Activated T-cell treated with anti-CD3 and anti-CD28 coated beads, Interleukin-2, amount 50 U/mL, for 48 hours (primary cell): ENCODE measurements around the gene COL4A2.
"Not testable (repeated sequence)": the region's sequence is repeated elsewhere in the genome, so short reads cannot be mapped to it uniquely, and the experiment has no call there.

Source experiments
- DNase-seq, 2 experiments: peaks; one replicate each; pipeline ENCODE4 v3.0.0-alpha.2; 2020

The COL4A2 gene

GRCh38 chr13:110444226-110444653 lies 137.2 kb downstream of the COL4A2 start:
- no peak for DNase-seq

DNA sequence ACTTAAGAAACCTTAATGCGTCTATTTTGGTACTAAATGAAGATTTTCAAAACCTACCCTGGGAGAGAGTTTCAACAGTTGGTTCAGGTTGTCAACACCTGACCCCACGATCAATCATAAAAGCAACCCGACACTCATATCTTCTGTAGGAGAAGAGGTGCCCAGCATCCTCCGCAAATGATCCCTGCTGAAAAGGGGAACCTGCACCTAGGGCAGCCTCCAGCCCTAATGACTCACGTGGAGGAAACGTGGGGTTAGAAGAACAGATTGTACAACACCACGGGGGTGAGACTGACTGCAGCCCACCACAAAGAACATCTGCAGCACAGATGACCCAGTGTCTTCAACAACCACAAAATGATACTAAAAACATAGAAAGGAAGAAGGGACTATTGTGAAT lies 138.1 kb downstream of the COL4A2 start:
- DNase-seq: no peak

- DNase-seq: no peak
Measured at GRCh38 chr13:110445722-110446574, 138.9 kb downstream of the COL4A2 start.

DNA sequence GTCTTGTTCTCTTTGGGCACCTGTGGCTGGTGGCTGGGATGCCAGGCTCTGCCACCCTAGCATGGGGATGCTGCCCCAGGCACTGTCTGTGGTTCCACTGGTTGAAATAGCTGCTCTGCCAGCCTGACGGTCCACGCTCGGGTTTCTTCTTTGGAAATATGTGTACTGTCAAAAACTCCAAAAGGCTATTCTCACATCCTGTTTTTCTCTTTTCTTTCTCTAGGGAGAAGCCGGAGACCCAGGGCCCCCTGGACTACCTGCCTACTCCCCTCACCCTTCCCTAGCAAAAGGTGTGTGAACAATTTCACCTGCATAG lies 139.4 kb downstream of the COL4A2 start:
- no peak for DNase-seq

DNA sequence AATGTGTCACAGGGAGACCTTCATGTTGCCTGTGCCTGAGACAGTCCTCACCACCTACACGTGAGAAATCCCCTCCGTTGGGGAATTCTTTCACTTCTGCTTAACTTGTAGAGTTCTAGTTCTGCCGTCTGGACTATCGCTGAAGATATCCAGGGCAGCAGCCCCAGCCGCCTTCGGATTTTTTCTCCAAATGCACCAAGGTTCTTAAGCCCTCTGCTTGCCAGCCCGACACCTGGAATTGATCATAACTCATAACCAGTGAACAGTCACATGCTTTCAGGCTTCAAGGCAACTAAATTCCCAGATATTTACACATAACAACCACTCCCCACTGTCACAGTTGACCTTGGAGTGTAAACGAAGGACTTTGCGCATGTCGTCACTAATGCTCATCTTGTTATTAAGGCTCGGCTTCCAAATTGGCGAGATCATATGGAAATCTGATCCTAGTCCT lies 140.0 kb downstream of the COL4A2 start:
- DNase-seq: no peak

DNA sequence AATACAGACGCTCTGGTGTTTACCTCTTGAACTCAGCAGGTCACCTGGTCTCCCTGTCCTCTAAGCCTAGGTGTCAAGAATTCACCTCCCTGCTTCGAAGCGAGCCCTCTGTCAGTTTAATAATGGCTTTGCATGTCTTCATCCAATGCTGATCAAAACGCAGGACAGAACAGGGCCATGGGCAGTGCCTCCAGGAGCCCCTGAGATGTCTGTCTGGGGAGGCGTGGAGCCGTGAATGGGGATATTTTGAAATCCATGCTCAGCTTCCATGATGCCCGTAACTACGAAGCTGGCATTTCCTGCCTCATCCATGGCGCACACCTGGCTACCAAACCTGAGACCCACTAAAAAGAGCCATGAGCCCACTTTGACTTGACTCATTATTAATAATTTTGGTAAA lies 140.7 kb downstream of the COL4A2 start:
- no peak for DNase-seq

DNA sequence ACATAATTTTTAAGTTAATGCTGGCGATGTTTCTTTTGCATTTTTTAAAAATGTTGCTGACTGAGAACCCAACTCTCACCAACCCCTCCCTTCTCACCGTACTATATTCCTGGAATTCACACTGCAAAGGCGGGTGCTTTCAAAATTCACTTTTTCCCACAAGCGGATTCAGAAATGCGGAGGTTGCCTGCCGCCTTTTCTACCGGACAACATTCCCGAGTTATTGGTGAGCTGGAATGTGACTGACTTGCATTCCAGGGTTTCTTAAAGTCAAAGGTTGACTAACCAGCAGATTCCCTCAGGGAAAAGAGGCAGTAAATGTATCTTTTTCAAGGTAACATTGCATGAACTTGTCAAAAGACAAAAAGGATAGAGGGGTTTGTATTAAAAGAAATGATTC lies 141.1 kb downstream of the COL4A2 start:
- DNase-seq: no peak

DNA sequence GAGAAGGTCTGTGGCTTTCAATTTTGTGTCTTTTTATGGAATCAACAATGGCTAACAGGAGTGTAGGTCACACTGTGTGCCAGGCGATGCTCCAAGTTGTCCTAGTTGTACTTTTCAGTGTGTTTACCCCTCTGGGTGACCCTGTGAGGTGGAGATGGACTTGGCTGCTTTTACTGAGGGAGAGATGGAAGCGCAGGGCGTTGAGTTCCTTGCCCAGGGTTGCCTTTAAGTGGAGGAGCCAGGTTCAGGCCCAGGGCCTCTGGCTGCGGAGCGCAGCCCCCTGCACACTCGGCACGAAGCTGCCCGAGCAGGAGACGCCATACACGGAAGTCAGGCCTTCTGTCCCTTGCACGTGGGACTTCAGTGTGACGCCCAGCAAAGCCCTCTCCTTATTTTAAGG lies 141.6 kb downstream of the COL4A2 start:
- no peak for DNase-seq

DNA sequence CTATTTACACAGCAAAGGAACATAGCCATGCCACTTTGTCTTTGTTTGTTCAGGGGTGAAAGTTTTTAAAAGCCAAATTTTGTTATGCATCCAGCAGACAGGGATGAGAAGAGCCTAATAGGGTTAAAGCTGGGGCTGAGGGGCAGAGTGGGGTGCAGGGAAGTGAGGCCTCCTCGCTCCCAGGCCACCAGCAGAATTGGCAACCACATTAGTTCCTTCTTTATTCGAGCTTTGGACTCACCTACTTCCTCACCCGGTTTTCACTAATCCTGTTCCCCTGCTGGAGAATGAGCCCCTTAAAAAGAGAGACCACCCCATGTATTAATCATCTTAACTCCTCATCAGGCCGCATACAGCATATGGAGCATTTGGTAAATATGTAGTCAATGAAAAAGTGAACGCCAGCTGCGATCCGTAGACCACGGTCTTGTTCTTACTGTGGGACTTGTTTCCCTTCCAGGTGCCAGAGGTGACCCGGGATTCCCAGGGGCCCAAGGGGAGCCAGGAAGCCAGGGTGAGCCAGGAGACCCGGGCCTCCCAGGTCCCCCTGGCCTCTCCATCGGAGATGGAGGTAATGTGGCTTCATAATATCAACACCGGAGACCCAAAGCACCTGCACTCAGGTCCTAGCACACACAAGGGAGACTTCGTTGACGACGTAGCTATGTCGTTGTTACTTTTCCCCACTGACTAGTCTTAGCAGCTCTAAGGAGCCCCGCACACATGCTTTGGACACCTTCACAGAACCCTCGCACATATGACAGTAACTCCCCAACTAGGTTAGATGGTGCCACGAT lies 142.3 kb downstream of the COL4A2 start:
- DNase-seq: no peak

DNA sequence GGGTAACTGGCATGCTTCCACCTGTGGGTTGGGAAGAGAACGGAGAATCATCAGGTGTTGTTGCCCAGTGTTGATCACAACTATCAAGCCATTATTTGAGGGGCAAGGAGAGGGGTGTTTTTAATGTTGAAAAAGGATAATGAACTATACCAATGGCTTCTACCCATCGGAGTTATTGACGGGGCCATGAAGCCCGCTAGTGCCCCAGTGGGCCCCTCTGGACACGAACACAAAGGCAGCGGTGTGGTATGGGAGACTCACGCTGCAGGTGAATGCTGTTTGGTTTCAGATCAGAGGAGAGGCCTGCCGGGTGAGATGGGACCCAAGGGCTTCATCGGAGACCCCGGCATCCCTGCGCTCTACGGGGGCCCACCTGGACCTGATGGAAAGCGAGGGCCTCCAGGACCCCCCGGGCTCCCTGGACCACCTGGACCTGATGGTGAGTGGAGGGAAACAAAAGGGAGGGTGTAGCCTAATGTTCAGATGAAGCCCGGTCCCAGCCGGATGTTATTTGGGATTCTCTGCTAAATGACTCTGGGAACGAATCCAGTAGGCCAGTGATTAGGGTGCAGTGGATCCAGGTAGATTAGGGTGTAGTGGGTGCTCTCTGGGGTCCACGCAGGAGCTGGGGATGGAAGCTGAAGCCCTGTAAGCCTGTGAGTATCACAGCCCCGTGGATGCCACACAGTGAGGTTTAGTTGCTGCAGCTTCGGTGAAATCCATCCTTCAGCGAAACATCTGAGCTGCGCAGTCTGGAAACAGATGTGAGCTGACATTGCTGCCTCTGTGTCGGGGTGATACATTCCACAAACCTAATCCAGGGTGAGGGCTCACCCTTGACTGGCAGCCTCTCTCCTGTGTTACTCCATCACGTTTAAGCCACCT lies 143.2 kb downstream of the COL4A2 start:
- DNase-seq: no peak

DNA sequence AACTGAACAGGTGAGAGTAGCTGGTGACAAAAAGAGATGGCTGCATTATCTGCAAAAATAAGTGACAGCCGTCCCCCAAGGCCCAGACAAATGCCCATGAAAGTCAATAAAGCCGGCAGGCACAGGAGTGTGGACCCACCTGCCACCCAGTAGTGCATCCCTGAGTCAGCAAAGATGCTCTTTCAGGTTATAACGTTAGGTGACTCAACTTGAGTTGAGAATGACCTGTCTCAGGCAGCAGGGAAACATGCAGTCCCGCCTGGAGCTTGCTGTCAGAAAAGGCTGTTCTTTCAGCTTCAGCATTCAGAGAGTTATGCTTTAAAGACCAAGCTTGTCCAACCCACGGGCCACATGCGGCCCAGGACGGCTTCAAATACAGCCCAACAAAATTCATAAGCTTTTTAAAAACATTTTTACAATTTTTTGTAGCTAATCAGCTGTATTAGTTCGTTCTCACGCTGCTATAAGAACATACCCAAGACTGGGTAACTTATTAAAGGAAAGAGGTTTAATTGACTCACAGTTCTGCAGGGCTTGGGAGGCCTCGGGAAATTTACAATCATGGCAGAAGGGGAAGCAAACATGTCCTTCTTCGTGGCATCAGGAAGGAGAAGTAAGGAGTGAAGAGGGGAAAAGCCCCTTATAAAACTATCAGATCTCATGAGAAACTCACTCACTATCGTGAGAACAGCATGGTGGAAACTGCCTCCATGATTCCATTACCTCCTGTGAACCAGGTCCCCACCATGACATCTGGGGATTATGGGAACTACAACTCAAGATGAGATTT lies 144.1 kb downstream of the COL4A2 start:
- no peak for DNase-seq

DNA sequence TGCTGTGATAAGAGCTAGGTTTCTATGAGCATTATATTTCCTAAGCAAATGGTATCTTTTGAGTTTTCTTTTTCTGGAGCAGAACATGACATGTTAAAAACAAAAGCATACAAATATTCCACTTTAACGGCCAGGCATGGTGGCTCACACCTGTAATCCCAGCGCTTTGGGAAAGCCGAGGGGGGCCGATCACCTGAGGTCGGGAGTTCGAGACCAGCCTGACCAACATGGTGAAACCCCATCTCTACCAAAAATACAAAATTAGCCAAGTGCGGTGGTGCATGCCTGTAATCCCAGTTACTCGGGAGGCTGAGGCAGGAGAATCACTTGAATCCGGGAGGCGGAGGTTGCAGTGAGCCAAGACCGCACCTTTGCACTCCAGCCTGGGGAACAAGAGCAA lies 146.0 kb downstream of the COL4A2 start:
- not testable (repeated sequence) for DNase-seq

DNA sequence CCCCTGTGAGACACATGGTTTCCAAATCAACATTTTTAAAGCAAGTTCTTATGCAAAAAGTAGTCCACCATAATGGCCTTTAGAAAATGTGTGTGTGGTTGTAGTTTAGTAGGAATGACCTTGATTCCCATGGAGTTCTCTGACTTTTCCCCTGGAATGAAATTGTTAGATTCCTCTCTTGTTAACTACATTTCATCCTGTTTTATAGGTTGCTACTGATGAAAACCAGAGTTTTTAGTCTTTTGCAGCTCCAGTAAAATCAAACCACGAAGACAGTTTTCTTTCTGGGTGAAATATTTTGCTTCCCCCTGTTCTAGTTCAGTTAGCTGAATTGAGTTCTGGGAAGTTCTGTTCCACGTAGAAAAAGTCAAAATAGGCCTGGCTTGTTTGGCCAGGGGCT lies 146.7 kb downstream of the COL4A2 start:
- no peak for DNase-seq

DNA sequence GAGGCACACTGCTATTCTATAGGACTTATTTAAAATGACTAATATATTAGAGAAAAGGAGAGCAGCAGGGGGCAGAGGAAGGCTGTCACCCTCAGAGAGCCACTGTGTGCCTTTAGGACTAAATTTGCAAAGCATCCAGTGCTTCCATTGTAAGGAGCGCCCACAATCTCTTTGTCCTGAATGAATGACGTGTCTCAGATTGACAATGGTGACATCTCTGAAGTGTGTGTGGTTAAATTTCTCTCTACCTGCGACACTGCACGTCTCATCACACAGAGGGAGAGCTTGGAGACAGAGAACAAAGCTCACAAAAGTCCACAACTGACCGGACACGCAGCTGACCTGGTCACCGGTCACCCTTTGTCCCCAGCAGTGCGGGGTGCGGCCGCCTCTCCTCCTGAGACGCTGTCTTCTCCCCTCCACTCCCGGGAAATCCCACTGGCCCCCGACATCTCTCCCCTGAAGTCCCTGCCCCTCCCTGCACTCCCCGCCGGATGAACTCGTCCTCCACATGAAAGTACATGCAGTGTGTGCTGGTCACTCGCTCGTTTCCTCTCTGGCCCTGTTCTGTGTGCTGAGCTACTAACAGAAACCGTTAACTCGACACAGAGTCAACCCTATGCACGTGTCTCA lies 147.3 kb downstream of the COL4A2 start:
- no peak for DNase-seq

DNA sequence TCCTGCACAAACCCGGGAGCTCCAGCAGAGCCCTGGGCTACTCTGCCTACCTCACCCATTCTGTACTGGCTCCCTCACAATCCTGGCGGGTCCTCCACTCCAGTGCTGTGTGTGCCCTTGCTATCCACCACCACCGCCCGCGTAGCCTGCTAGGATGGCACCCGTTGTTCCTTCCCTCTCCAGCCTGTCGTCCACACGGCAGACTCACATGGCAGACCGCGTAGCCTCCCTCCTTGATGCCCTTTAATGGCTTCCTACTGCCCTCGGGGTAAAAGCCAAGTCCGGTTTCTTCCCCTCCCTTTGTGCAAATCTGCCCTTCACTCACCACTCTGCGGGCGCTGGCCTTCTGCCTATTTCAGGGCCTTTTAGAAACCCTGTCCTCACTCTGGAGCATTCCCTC lies 147.9 kb downstream of the COL4A2 start:
- no peak for DNase-seq

DNA sequence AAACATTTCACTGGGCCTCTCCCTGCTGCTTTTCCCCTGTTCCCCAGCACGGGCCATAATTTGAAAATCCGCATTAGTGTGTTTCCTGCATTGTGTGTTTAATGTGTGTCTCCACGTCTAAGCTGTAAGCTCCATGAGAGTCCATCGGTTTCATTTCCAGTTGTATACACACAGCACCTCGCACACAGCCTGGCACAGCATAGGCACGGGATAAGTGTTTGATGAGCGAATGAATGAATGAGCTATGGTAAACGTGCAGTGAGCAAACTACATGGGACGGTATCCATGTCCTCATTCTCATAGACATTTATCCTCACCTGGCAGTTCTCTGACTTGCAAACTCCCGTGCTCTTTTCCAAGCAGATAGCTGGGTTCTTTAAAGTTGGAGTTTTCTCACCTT lies 148.4 kb downstream of the COL4A2 start:
- DNase-seq: no peak

DNA sequence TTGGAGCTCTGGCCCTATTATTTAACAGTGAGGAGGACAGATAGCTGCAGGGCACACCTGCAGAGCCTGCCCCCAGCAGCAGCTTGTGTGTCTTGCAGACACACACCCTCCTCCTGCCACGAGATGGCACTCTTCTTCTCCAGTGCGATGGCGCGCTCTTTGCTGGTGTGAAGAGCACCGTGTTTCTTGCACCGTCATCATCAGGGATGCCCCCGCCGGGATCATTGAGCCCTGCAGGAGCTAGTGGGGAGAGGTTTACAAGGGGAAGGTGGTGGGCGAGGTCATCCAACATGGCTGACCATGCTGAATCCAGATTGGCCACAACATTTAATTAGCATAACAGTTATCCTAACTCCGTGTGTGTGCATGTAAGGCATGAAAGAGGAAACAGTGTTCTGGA lies 148.9 kb downstream of the COL4A2 start:
- DNase-seq: peak; percentile 69 to 72

DNA sequence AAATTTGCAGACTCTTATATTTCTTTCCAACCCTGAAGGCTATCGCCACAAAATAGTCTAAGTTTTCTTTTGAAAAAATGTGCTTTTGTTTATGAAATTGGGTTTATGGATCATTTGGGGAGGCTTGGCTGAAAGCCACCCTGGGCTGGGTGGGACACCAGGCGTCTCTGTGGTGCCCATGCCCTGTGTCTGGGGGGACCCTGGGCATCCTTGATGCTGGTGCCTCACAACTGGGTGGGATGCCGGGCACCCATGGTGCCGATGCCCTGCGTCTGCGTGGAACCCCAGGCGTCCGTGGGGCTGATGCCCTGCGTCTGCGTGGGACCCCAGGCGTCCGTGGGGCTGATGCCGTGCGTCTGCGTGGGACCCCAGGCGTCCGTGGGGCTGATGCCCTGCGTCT lies 149.5 kb downstream of the COL4A2 start:
- DNase-seq: no peak

GRCh38 chr13:110457361-110457760 lies 150.3 kb downstream of the COL4A2 start:
- DNase-seq: no peak

DNA sequence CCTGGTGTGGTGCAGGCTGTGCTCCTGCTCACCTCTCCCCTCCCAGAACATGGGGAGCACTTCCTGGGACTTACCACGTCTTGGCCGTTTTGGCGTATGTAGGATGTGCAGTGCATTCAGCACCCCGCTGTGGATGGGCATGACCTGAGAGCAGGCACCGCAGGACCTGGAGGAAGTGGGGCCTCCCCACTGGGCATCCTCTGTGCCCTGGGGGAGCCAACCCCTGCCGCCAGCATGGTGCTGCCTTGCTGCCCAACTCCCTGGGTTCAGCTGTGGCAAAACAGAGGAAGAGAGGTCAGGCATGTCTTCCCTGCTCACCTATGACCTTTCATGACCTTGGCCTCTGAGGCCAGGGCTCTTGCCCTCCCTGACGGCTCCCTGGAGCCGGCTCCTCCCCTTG lies 150.9 kb downstream of the COL4A2 start:
- no peak for DNase-seq

- DNase-seq: no peak
Measured at GRCh38 chr13:110458594-110459365, 151.7 kb downstream of the COL4A2 start.
